GM12892 (cell line): ENCODE results near the gene RAP1A.

Experiments
- POLR2A ChIP-seq: IDR thresholded peaks from 2 replicates; pipeline ENCODE4 v1.6.1; 2011; ENCODE audit warnings: low read depth, low read length, control low read depth
- POLR2AphosphoS5 ChIP-seq: IDR thresholded peaks from 2 replicates; pipeline ENCODE4 v1.6.1; 2011; ENCODE audit warnings: low read depth, low read length, control low read depth
- TAF1 ChIP-seq: IDR thresholded peaks from 2 replicates; pipeline ENCODE4 v1.6.1; 2011; ENCODE audit warnings: low read depth, mild to moderate bottlenecking, control low read depth, low read length, borderline replicate concordance

- TF ChIP-seq POLR2A = no peak
- TF ChIP-seq POLR2AphosphoS5 = no peak
- no peak for TF ChIP-seq TAF1
Measured at GRCh38 chr1:111635324-111636009, 15.9 kb downstream of the RAP1A start.
